SU-DHL-6 (cell line): ENCODE measurements around the gene NSRP1.

ENCODE experiments used
- EZH2phosphoT487 ChIP-seq: fragments of 200-600 bp; sonication (generic), shearing (Covaris generic); conservative IDR thresholded peaks from 2 replicates; pipeline ENCODE4 v1.6.1; 2018; ENCODE audit warnings: mild to moderate bottlenecking, antibody characterized with exemption, low read length, moderate library complexity, mixed read lengths
- TF ChIP-seq, protein P1 (sequence below): fragments of 200-600 bp; sonication (generic); IDR thresholded peaks from one replicate; pipeline ENCODE4 v1.5.1; 2017; ENCODE audit warnings: antibody characterized with exemption, mild to moderate bottlenecking, low read length, moderate library complexity; ENCODE audit not compliant: insufficient read depth, poor library complexity, severe bottlenecking

- TF ChIP-seq, protein P1, sequence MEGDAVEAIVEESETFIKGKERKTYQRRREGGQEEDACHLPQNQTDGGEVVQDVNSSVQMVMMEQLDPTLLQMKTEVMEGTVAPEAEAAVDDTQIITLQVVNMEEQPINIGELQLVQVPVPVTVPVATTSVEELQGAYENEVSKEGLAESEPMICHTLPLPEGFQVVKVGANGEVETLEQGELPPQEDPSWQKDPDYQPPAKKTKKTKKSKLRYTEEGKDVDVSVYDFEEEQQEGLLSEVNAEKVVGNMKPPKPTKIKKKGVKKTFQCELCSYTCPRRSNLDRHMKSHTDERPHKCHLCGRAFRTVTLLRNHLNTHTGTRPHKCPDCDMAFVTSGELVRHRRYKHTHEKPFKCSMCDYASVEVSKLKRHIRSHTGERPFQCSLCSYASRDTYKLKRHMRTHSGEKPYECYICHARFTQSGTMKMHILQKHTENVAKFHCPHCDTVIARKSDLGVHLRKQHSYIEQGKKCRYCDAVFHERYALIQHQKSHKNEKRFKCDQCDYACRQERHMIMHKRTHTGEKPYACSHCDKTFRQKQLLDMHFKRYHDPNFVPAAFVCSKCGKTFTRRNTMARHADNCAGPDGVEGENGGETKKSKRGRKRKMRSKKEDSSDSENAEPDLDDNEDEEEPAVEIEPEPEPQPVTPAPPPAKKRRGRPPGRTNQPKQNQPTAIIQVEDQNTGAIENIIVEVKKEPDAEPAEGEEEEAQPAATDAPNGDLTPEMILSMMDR, result no peak
- no peak for TF ChIP-seq EZH2phosphoT487
Observed at GRCh38 chr17:30234296-30234695, 117.7 kb downstream of the NSRP1 start.
